ENCODE data around the gene ZCCHC7. TPM values are rescaled to one million over a fixed set of nuclear protein-coding genes. Genes with fewer than 3 reads are reported as not detected.
"Not testable (repeated sequence)": the region's sequence is repeated elsewhere in the genome, so short reads cannot be mapped to it uniquely, and the experiment has no call there.

The ZCCHC7 gene
- total RNA-seq, 1 donor: 68.4 TPM

DNA sequence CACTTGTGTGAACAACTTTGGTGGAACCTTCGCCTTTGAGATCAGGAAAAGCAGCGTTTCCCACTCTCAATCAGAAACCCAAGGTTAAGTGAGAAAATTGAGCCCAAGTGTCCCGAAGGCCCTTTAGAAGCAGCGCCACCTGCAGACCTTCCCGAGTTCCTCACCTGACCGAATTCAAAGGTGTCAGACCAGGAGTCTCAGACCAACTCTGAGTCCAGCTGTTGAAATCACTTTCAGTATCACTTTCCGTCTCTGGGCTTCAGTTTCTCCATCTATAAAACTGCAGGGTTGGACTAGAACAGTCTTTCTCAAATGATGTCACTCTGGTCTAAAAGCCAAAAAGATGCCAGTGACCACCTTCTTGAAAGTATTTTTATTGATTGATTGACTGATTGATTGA lies 270.4 kb downstream of the ZCCHC7 start:
- Histone ChIP-seq H3K9me3 (ENCODE audit: low read depth, low read length) (no peaks in the 10 kb centered on the region), H3K4me1 (ENCODE audit: insufficient read depth, low read length) (no peaks in the 10 kb centered on the region), H3K4me3 (ENCODE audit: low read length) (no peak overlapping the region), H3K27me3 (ENCODE audit: insufficient read depth, low read length) (no peaks in the 10 kb centered on the region)

DNA sequence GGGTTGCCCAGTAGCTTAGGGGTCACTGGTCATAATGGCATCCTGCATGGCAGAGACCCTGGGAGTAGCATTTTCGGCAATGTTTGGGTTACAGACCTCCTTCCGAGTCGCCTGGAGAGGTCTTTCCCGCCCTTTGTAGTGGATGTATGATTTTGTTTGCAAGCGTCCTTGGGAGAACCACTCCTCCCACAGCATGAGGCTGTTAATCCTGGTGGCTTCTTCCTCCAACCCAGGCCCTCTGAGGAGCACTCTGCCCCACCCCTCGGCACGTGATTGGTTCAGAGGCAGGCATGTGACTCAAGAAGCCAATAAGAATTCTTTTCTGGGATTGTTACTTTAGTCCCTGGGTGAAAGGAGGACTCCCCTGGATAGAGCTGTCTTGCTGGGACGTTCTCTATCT lies 271.9 kb downstream of the ZCCHC7 start:
- Histone ChIP-seq H3K4me1 (ENCODE audit: insufficient read depth, low read length) (no peaks in the 10 kb centered on the region), H3K9me3 (ENCODE audit: low read depth, low read length) (no peaks in the 10 kb centered on the region), H3K27me3 (ENCODE audit: insufficient read depth, low read length) (no peaks in the 10 kb centered on the region), H3K4me3 (ENCODE audit: low read length) (no peak overlapping the region)

GRCh38 chr9:37395229-37395628 lies 274.9 kb downstream of the ZCCHC7 start:
- Histone ChIP-seq H3K9me3 (ENCODE audit: low read depth, low read length) (no peaks in the 10 kb centered on the region), H3K4me1 (ENCODE audit: insufficient read depth, low read length) (peaks cover 7% of the 10 kb centered on the region), H3K4me3 (ENCODE audit: low read length) (no peak overlapping the region), H3K27me3 (ENCODE audit: insufficient read depth, low read length) (no peaks in the 10 kb centered on the region)

DNA sequence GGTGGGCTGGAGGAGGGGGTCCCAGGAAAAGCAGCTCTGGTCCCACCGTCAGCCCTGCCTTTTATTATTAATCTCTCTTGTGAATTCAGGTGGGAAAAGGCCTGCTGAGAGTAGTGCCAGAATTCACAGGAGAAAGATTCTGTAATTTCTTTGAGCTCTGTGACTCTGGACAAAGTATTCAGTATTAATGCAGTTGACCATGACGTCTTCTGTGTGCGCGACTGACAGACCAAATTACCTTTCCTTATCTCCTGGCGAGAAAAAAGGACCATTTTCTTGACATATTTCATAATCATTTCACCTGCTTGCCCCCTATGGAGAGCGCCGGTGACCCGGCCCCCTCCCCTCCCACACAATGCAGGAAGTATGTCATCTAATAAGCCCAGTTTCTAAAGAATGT lies 275.3 kb downstream of the ZCCHC7 start:
- Histone ChIP-seq H3K4me1 (ENCODE audit: insufficient read depth, low read length) (peaks cover 7% of the 10 kb centered on the region), H3K27me3 (ENCODE audit: insufficient read depth, low read length) (no peaks in the 10 kb centered on the region), H3K9me3 (ENCODE audit: low read depth, low read length) (no peaks in the 10 kb centered on the region), H3K4me3 (ENCODE audit: low read length) (no peak overlapping the region)

GRCh38 chr9:37397948-37398347 lies 277.6 kb downstream of the ZCCHC7 start:
- H3K9me3 ChIP-seq (ENCODE audit: low read depth, low read length); H3K4me1 ChIP-seq (ENCODE audit: insufficient read depth, low read length); H3K4me3 ChIP-seq (ENCODE audit: low read length); H3K27me3 ChIP-seq (ENCODE audit: insufficient read depth, low read length): not testable (repeated sequence)

DNA sequence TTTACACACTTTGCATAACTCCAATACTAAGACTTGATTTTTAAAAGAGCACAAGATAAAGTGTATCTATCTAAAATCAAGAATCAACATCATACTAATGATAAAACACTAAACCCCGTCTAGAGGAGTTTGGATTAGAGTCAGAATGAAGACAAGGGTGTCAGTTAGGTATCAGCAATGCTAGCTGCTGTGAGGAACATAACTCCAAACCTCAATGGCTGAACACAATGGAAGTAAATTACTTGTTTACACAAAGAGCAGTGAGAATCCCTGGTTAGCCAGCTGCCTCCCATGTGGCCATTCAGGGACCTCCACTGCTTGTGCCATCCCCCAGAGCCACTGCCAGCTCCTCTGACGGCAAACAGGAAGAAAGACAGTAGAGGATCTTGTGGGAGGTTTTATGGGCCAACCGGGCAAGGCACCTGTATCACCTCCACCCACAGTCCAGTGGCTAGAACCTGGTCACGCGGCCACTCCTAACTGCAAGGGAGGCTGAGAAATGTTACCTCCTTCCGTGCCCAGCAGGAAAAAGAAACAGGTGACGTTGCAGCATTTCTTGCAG lies 278.2 kb downstream of the ZCCHC7 start:
- no peaks in the 10 kb centered on the region for H3K27me3 ChIP-seq (ENCODE audit: insufficient read depth, low read length)
- no peaks in the 10 kb centered on the region for H3K9me3 ChIP-seq (ENCODE audit: low read depth, low read length)
- H3K4me1 ChIP-seq (ENCODE audit: insufficient read depth, low read length): peaks cover 7% of the 10 kb centered on the region

DNA sequence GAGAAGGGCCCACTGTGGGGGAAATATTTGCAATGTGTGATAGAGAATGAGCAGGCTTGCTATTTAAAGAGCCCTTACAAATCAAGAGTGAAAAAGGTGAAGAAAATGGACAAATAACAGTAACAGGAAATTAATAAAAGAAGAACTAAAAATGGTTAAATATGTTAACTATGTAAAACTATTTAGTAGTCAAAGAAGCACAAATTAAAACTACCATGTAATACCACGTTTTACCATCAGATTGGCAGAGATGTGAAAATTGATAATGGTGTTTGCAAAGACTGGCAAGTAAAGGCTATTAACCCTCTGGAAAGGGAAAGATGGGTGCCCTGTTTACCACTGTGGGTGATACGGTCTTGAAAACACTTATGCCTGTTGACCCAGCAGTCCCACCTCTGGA lies 279.0 kb downstream of the ZCCHC7 start:
- Histone ChIP-seq H3K4me1 (ENCODE audit: insufficient read depth, low read length) (peaks cover 7% of the 10 kb centered on the region), H3K4me3 (ENCODE audit: low read length) (no peak overlapping the region), H3K27me3 (ENCODE audit: insufficient read depth, low read length) (no peaks in the 10 kb centered on the region), H3K9me3 (ENCODE audit: low read depth, low read length) (no peaks in the 10 kb centered on the region)

More for the DNA sequence above, 278.2 kb downstream of the ZCCHC7 start:
- no peak overlapping the region for H3K4me3 ChIP-seq (ENCODE audit: low read length)

GRCh38 chr9:37404590-37404989 lies 284.2 kb downstream of the ZCCHC7 start:
- peaks cover 15% of the 10 kb centered on the region for H3K4me1 ChIP-seq (ENCODE audit: insufficient read depth, low read length)
- no peaks in the 10 kb centered on the region for H3K9me3 ChIP-seq (ENCODE audit: low read depth, low read length)
- H3K27me3 ChIP-seq (ENCODE audit: insufficient read depth, low read length): no peaks in the 10 kb centered on the region
- H3K4me3 ChIP-seq (ENCODE audit: low read length): no peak overlapping the region

GRCh38 chr9:37405350-37405749 lies 285.0 kb downstream of the ZCCHC7 start:
- no peaks in the 10 kb centered on the region for H3K9me3 ChIP-seq (ENCODE audit: low read depth, low read length)
- no peak overlapping the region for H3K4me3 ChIP-seq (ENCODE audit: low read length)
- no peaks in the 10 kb centered on the region for H3K27me3 ChIP-seq (ENCODE audit: insufficient read depth, low read length)
- peaks cover 23% of the 10 kb centered on the region for H3K4me1 ChIP-seq (ENCODE audit: insufficient read depth, low read length)

- no peaks in the 10 kb centered on the region for H3K9me3 ChIP-seq (ENCODE audit: low read depth, low read length)
- peaks cover 28% of the 10 kb centered on the region for H3K4me1 ChIP-seq (ENCODE audit: insufficient read depth, low read length)
- no peak overlapping the region for H3K4me3 ChIP-seq (ENCODE audit: low read length)
- no peaks in the 10 kb centered on the region for H3K27me3 ChIP-seq (ENCODE audit: insufficient read depth, low read length)
Measured at GRCh38 chr9:37405764-37406380, 285.5 kb downstream of the ZCCHC7 start.

- H3K4me3 ChIP-seq (ENCODE audit: low read length): no peak overlapping the region
- peaks cover 37% of the 10 kb centered on the region for H3K4me1 ChIP-seq (ENCODE audit: insufficient read depth, low read length)
- H3K9me3 ChIP-seq (ENCODE audit: low read depth, low read length): no peaks in the 10 kb centered on the region
- no peaks in the 10 kb centered on the region for H3K27me3 ChIP-seq (ENCODE audit: insufficient read depth, low read length)
Measured at GRCh38 chr9:37406603-37407401, 286.4 kb downstream of the ZCCHC7 start.

- no peaks in the 10 kb centered on the region for H3K9me3 ChIP-seq (ENCODE audit: low read depth, low read length)
- no peak overlapping the region for H3K4me3 ChIP-seq (ENCODE audit: low read length)
- peaks cover 41% of the 10 kb centered on the region for H3K4me1 ChIP-seq (ENCODE audit: insufficient read depth, low read length)
- no peaks in the 10 kb centered on the region for H3K27me3 ChIP-seq (ENCODE audit: insufficient read depth, low read length)
Measured at GRCh38 chr9:37407468-37407867, 287.1 kb downstream of the ZCCHC7 start.

Other genes with a start within 250 kb of the ZCCHC7 start
- gene PAX5, start 86.3 kb upstream of the ZCCHC7 start, total RNA-seq: 12.6 TPM

All from mononuclear cell (primary cell).